Thyroid gland (tissue), 4 donors: ENCODE measurements around the gene IPO7. TPM values are rescaled to one million over a fixed set of nuclear protein-coding genes. Genes with fewer than 3 reads are reported as not detected.
A peak's percentile ranks its signal among the peaks of the same experiment; 100 is the strongest.
"Not testable (repeated sequence)": the region's sequence is repeated elsewhere in the genome, so short reads cannot be mapped to it uniquely, and the experiment has no call there.

Experiments
- DNase-seq, 2 donors: peaks; one replicate each; pipeline ENCODE4 v3.0.0-alpha.2; 2019
- H3K27ac ChIP-seq, 3 donors: fragments of 200-600 bp; sonication (generic); 1 replicate in 2 of 3; 2 replicates in 1 of 3; pipeline ENCODE4 v1.5.1; 2016 to 2019; ENCODE audit warnings: mild to moderate bottlenecking in 1 of 3, moderate library complexity in 1 of 3
- H3K27me3 ChIP-seq: fragments of 200-600 bp; sonication (generic); one replicate; pipeline ENCODE4 v1.5.1; 2019
- H3K36me3 ChIP-seq, 2 donors: fragments of 200-600 bp; sonication (generic); one replicate each; pipeline ENCODE4 v1.5.1; 2016 to 2019
- H3K4me1 ChIP-seq, 2 donors: fragments of 200-600 bp; sonication (generic); one replicate each; pipeline ENCODE4 v1.5.1; 2017 to 2019
- H3K4me3 ChIP-seq, 3 donors: fragments of 200-600 bp; sonication (generic); replicated peaks in 1 of 3; 1 replicate in 2 of 3; 2 replicates in 1 of 3; pipeline ENCODE4 v1.5.1; 2016; ENCODE audit warnings: mild to moderate bottlenecking in 1 of 3
- H3K9me3 ChIP-seq: fragments of 200-600 bp; sonication (generic); one replicate; pipeline ENCODE4 v1.5.1; 2017
- CTCF ChIP-seq, 6 experiments: fragments of 200-600 bp in 3 of 6; fragments of 450-650 bp in 3 of 6; sonication (generic) in 3 of 6; IDR thresholded peaks; one replicate each; pipeline ENCODE4 v1.5.1; 2016 to 2019; ENCODE audit warnings: antibody characterized with exemption in 6 of 6, mild to moderate bottlenecking in 2 of 6, inconsistent platforms in 1 of 6, moderate library complexity in 1 of 6
- POLR2A ChIP-seq, 2 donors: fragments of 450-650 bp; IDR thresholded peaks; one replicate each; pipeline ENCODE4 v1.6.1; 2017; ENCODE audit warnings: antibody characterized with exemption in 2 of 2, mild to moderate bottlenecking in 2 of 2, moderate library complexity in 1 of 2
- WGBS, 2 donors: methylation state at CpG; one replicate each; pipeline ENCODE4 v1.1.5; 2017; 5-methylcytosine and 5-hydroxymethylcytosine counted together
- intact Hi-C: fragments of 100-400 bp; cut with DNase I; formaldehyde crosslinking; loops from one replicate; pipeline ENCODE4 v1.15.1; 2023
- total RNA-seq, 4 donors: library from RNA; depleted of rRNA; stranded (reverse); fragments of >200 nt; gene quantifications; one replicate each; pipeline ENCODE4 v1.2.3, GENCODE V29; 2016

Gene IPO7
- total RNA-seq, 4 donors from 2014 or later = 104 to 185 (median 151) TPM

- 69 to 78% methylated on average over 6 of the region's 6 CpGs for WGBS, 2 donors
- intact Hi-C loops = no loop called here
- H3K36me3 ChIP-seq = no peaks in the 10 kb centered on the region
- no peak overlapping the region for H3K4me3 ChIP-seq
- H3K9me3 ChIP-seq = no peaks in the 10 kb centered on the region
- H3K4me1 ChIP-seq = no peaks in the 10 kb centered on the region
- no peak for TF ChIP-seq CTCF (IDR thresholded peaks at IDR 0.05)
- TF ChIP-seq POLR2A (IDR thresholded peaks at IDR 0.05) = no peak
- no peak for DNase-seq
- H3K27me3 ChIP-seq = no peaks in the 10 kb centered on the region
- H3K27ac ChIP-seq = no peak overlapping the region
Observed at GRCh38 chr11:9351321-9351881, 33.1 kb upstream of the IPO7 start.

- WGBS, 2 donors = 67 to 85% methylated on average over 4 of the region's 4 CpGs
- no peak for DNase-seq
- no peaks in the 10 kb centered on the region for H3K4me1 ChIP-seq
- H3K4me3 ChIP-seq = no peak overlapping the region
- no peak for TF ChIP-seq POLR2A (IDR thresholded peaks at IDR 0.05)
- no peak for TF ChIP-seq CTCF (IDR thresholded peaks at IDR 0.05)
- H3K27ac ChIP-seq = no peak overlapping the region
- intact Hi-C loops = no loop called here
- H3K36me3 ChIP-seq = no peaks in the 10 kb centered on the region
- H3K27me3 ChIP-seq = no peaks in the 10 kb centered on the region
- no peaks in the 10 kb centered on the region for H3K9me3 ChIP-seq
Observed at GRCh38 chr11:9357041-9357440, 27.4 kb upstream of the IPO7 start.

GRCh38 chr11:9360862-9361622 is 23.4 kb upstream of the IPO7 start:
- not testable (repeated sequence) for H3K4me3 ChIP-seq, DNase-seq, H3K36me3 ChIP-seq, H3K27me3 ChIP-seq, H3K27ac ChIP-seq, H3K9me3 ChIP-seq
- intact Hi-C loops = loop anchor here (5.0 kb wide), 1 partner anchor 44 kb away; no protein-coding TSS in a partner anchor
- 94 to 95% methylated on average over 13 of the region's 13 CpGs for WGBS, 2 donors
- H3K4me1 ChIP-seq = peaks cover 11 to 16% of the 10 kb centered on the region in 2 donors

- 72 to 91% methylated on average over 2 of the region's 2 CpGs for WGBS, 2 donors
- intact Hi-C loops = loop anchor here (5.0 kb wide), 1 partner anchor 45 kb away; no protein-coding TSS in a partner anchor
- no peaks in the 10 kb centered on the region for H3K36me3 ChIP-seq
- DNase-seq = no peak
- no peak overlapping the region for H3K4me3 ChIP-seq
- no peak for TF ChIP-seq POLR2A (IDR thresholded peaks at IDR 0.05)
- TF ChIP-seq CTCF (IDR thresholded peaks at IDR 0.05) = no peak
- peak overlapping the region; percentile 98 to 99 (median 99) for H3K27ac ChIP-seq
- peaks cover 11 to 16% of the 10 kb centered on the region in 2 donors for H3K4me1 ChIP-seq
- no peaks in the 10 kb centered on the region for H3K9me3 ChIP-seq
- H3K27me3 ChIP-seq = no peaks in the 10 kb centered on the region
Observed at GRCh38 chr11:9362393-9362863, 22.0 kb upstream of the IPO7 start.

GRCh38 chr11:9363954-9364912 is 20.2 kb upstream of the IPO7 start:
- 11 to 32% methylated on average over 7 to 32 of the region's 64 CpGs for WGBS, 2 donors
- peak overlapping the region in 1 of 3 donors; percentile 39 for H3K4me3 ChIP-seq
- intact Hi-C loops = loop anchor here (5.0 kb wide), 1 partner anchor 47 kb away; no protein-coding TSS in a partner anchor

More at GRCh38 chr11:9363954-9364912, 20.2 kb upstream of the IPO7 start:
- H3K27me3 ChIP-seq = no peaks in the 10 kb centered on the region
- H3K36me3 ChIP-seq = no peaks in the 10 kb centered on the region
- peak; percentile 96 for DNase-seq
- H3K9me3 ChIP-seq = no peaks in the 10 kb centered on the region
- H3K4me1 ChIP-seq = peaks cover 11 to 16% of the 10 kb centered on the region in 2 donors
- H3K27ac ChIP-seq = peak overlapping the region; percentile 98 to 99 (median 99)
- TF ChIP-seq CTCF (IDR thresholded peaks at IDR 0.05) (peak in 1 of 6 experiments; percentile 6), POLR2A (IDR thresholded peaks at IDR 0.05) (peak in 1 of 2 donors; percentile 91)
